Activated T-helper 1 cell treated with anti-CD3 and anti-CD28 coated beads, Interleukin-2, amount 50 U/mL, for 16 hours (primary cell): Measurements from ENCODE around the gene C10orf90.

Experiments used
- DNase-seq, 2 donors: peaks; one replicate each; pipeline ENCODE4 v3.0.0-alpha.2; 2020; ENCODE audit warnings: low read depth in 1 of 2, low spot score in 1 of 2

Gene C10orf90

DNA sequence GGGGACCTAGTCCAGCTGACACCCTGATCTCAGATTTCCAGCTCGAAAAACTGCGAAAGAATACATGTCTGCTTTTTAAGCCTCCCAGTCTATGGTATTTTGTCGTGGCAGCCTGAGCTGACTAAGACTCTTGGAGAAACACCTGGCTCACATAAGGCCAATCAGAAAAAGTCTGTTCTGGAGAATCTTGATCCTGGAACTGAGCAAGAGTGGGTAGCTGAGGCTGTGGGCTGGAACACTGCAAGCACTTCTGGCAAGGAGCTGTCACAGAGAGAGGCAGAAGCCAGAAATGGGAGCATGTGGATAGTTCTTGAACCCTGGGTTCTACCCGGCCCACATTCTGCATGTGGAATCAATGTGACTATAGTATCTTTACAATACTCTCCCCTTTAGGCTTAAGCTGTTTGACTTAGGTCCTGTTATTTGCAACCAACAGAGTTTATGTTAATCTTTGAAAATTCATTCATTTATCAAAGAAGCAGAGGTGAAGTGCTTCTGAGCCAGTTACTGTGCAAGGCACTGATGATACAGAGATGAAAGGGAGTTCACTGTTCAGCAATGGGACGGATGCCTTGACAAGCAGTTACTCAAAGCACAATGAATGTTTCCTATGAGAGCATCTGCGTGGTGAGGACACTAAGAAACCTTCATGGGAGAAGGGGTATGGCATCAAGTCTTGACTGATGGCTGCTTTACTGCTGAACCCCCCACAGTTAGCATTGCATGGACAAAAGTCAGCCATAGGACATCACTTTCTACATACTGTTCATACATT, 4.4 kb upstream of the C10orf90 start:
- no peak for DNase-seq

DNA sequence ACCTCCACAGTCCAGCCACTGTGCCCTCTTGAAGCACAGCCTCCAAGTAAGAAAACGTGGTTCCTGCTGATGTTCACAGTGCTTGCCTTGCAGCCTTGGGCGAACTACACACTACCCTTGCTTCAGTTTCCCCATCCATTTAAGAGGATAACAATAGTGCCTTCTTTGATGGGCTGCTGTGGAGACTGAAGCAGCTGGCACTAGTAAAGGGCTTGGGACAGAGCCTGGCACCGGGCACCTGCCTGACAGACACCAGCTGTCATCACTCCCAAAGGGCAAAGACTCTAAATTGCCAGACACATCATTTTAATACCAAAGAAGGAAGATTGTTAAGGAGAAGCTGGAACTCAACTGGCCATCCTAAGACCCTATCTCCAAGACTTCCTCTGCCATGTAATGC, 3.1 kb upstream of the C10orf90 start:
- DNase-seq = no peak

- no peak for DNase-seq
Observed at GRCh38 chr10:126671402-126671975, 996 bp upstream of the C10orf90 start.

GRCh38 chr10:126670895-126671261, 385 bp upstream of the C10orf90 start:
- DNase-seq = no peak

GRCh38 chr10:126669168-126669567, 1.3 kb downstream of the C10orf90 start:
- no peak for DNase-seq

DNA sequence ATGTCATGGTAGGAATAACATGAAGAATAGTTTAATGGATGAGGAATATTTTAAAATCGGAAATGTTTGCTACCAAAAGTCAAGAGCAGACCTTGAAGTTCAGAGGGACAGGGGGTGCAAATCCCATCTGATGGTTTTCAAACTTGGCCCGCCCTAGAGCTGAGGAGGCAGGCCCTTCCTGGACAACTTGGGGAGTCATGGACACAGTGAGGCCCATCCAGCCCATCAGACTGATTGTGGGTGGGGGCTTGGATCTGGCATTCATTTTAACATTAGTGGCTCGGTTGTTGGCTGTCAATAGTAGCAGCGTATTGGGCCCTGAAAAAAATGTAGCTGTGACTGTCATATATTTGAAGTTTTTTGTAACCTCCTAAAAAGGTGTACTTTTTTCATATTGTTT, 2.0 kb downstream of the C10orf90 start:
- DNase-seq = no peak

- no peak for DNase-seq
Observed at GRCh38 chr10:126667568-126667967, 2.9 kb downstream of the C10orf90 start.

DNA sequence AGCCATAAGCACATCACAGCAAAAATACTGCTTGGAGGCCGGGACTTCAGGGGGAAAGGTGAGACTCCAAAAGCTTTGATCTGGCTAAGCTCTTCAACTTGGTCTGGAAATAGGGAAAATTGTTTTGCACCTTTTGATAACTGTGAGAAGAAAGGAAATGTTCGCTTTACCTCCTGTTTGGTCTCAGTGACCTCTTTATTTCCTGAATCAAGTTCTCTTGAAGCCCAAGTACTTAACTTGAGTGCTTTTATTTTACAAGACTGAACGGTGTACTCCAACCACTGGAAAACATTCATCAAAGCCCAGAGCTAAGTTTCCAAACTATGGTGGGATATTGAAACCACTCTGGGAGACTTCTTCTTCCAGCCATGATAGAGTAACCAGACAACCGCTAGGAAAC, 5.3 kb downstream of the C10orf90 start:
- no peak for DNase-seq

DNA sequence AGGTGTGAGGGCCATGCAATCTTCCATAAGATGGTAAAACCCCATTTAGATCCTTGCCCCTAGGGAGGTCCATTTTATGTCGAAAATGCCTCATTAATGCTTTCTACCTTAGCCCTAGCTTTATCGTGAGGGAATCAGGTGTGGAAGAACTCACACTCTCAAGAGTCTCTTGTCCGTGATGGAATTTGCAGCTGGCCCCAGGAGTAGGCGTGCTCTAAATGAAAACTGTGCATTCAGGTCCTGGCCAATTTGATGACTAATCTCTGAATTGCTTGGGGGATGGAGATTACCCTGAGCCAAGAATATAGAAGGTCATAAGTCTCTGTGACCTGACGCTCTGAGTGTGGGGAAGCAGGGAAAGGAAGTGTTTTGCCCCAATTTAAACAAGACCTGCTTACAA, 6.6 kb downstream of the C10orf90 start:
- DNase-seq = no peak

GRCh38 chr10:126663328-126663727, 7.2 kb downstream of the C10orf90 start:
- no peak for DNase-seq

DNA sequence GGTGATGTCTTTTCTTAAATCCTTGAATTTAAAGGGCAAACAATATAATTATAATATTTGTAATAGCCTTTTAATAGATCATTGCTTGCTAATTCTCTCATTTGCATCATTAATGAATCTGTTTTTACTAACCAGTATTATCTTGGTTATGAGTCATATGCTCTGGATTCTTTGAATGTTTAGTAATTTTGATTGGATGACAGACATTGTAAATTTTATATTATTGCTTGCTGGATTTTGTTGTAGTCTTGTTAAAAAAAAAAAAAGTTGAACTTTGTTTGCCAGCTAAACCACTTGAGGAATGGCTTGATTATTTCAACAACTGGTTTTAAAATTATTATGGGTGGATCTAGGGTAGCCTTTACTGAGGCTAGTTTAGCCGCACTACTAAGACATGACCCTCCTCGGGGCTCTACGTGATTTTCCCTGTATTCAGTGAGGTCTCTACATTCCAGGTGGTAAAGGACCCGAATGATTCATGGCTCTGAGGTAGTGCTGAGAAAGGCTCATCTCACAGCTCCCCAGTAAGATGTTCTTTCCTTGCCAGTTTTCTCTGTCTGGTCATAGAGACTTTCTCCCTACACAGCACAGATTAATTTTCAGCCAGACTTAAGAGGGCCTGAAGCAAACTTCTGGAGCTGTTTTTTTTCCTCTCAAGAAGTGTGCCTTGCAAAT, 8.5 kb downstream of the C10orf90 start:
- no peak for DNase-seq

DNA sequence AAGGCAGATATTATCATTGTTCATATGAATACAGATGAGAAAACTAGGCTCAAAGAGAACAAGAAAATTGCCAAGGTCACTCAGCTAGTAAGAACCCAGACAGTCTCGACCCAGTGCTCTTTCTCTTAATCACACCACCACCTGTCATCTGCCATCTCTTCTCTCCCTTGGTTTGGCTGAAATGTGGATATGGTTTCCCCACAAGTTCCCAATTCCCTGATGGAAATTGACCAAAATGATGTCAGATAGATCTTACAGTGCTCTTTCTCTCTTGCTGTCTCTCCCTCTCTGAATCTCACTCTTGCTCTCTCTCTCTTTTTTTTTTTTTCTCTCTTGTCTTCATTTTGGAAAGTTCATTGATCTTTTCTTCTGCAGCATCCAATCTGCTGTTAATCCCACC, 9.1 kb downstream of the C10orf90 start:
- DNase-seq = no peak

DNA sequence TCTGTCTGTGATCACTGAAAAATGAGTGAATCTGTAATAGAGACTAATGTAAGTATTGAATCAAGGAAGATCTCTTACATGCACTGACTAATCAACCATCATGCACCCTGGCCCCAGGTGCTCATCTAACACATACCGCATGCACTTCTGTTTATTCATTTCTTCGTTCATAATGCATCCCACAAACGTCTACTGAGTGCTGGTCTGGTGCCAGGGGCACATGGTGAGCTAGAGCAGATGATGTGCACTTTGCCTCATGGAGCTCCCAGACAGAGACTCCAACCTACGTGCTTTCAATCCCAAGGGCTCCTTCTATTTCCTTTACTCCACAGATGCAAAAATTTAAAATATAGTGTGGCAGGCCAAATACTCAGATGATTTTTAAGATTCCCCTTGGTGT, 10.7 kb downstream of the C10orf90 start:
- DNase-seq = no peak

- DNase-seq = no peak
Observed at GRCh38 chr10:126658928-126659327, 11.6 kb downstream of the C10orf90 start.

- DNase-seq = no peak
Observed at GRCh38 chr10:126654579-126654978, 15.9 kb downstream of the C10orf90 start.

GRCh38 chr10:126651467-126651866, 19.0 kb downstream of the C10orf90 start:
- no peak for DNase-seq

GRCh38 chr10:126650161-126650560, 20.3 kb downstream of the C10orf90 start:
- no peak for DNase-seq

- no peak for DNase-seq
Observed at GRCh38 chr10:126647116-126647515, 23.4 kb downstream of the C10orf90 start.

GRCh38 chr10:126646110-126646509, 24.4 kb downstream of the C10orf90 start:
- no peak for DNase-seq

GRCh38 chr10:126640401-126640800, 30.1 kb downstream of the C10orf90 start:
- no peak for DNase-seq

GRCh38 chr10:126639084-126639483, 31.4 kb downstream of the C10orf90 start:
- DNase-seq = no peak

GRCh38 chr10:126638542-126638941, 32.0 kb downstream of the C10orf90 start:
- DNase-seq = no peak

DNA sequence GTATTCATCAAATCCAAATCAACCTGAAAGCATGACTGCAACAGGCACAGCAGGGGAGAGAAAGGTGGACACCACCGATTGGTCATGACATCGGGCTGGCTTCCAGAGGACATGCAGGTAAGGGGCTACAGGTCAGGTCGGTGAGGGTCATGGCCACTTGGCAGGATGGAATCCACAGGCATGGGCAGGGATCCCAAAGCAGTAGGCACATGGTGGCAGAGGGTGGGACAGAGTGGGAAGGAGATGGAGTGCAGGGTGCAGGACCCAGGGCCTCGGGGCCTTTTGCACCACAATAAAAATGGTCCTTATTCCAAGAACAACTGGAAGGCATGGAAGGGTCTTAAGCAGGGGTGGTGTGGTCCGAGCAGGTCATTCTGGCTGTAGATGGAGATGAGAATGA, 33.0 kb downstream of the C10orf90 start:
- no peak for DNase-seq
